Measurements from ENCODE around the gene DCC.

- TF ChIP-seq EZH2 (IDR thresholded peaks at IDR 0.05) (no peak), POLR2AphosphoS5 (IDR thresholded peaks at IDR 0.05; ENCODE audit: borderline replicate concordance, low read depth, low read length) (no peak)
Observed at GRCh38 chr18:52700116-52700515, 360.1 kb downstream of the DCC start.

All from SK-N-MC (cell line).